Measurements from ENCODE around the gene UXS1. TPM values are rescaled to one million over a fixed set of nuclear protein-coding genes. Genes with fewer than 3 reads are reported as not detected.

UXS1 gene
- total RNA-seq, 2 experiments from 2014 or later, result 20.5 to 21.9 TPM

DNA sequence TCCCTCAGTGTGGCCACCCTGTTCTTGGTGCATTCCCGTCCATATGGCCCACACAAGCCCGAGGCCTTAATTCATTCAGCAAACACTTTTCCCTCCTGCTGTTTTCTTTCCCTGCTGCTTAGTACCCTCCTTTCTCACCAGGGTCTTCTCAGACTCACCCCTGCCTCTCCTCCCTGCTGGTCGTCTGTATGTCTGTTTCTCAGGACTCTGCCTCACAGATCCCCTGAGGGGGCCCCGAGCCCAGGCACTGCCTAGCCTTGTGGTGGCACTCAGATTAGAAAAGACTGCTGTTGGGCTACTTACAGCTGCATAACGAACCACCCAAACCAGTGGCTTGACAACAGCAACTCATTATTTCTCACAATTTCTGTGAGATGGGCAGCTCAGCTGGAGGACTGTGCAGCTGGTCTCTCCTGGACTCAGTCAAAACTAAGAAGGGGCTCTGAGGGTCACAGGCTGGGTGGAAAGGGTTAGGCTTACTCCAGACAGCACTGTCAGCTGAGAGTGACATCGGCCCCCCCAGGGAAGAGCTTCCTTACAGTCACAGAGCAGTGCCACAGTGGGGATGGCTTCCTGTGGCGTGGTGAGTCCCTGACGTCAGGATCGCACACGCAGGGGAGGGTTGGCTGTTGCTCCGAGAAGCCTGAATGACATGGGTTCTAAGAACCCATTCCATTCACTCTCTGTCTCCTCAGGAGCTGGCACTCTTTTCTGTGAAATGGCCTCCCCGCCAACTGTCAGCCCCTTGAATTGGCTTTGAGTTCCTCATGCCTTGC lies 139.0 kb downstream of the UXS1 start:
- no peak for DNase-seq (ENCODE audit: low spot score)
- no peaks in the 10 kb centered on the region for H4K20me1 ChIP-seq (ENCODE audit: insufficient read depth, low read length)
- no peaks in the 10 kb centered on the region for H3K36me3 ChIP-seq (ENCODE audit: insufficient read depth, low read length)
- no peaks in the 10 kb centered on the region for H3K9me2 ChIP-seq (ENCODE audit: insufficient read depth, low read length)
- intact Hi-C loops (cut with micrococcal nuclease; ENCODE audit: unreplicated experiment), result no loop called here
- no peak for TF ChIP-seq EZH2phosphoT487 (IDR thresholded peaks at IDR 0.05; ENCODE audit: borderline replicate concordance, low read depth, low read length)
- no peak for TF ChIP-seq CTCF (conservative IDR thresholded peaks at IDR 0.05; ENCODE audit: low read length)
- ChIA-PET POLR2A (interaction anchor here (0.5 to 0.6 kb wide), 2 partner anchors 1304 to 2000 kb away, joined by 3 to 4 read pairs; no protein-coding TSS in a partner anchor), CTCF (ENCODE audit: unreplicated experiment) (no interaction called here)
- no peak overlapping the region for H3K4me2 ChIP-seq (ENCODE audit: low read length)
- H3K4me3 ChIP-seq (ENCODE audit: low read depth, low read length, poor library complexity, severe bottlenecking), result no peak overlapping the region
- H2AFZ ChIP-seq (ENCODE audit: low read length), result no peak overlapping the region
- BruUV-seq (replicated peaks), result no TSS peak
- H3K27ac ChIP-seq (ENCODE audit: low read depth, low read length, poor library complexity, severe bottlenecking), result no peak overlapping the region
- no peaks in the 10 kb centered on the region for H3K9me3 ChIP-seq (ENCODE audit: low read length)
- H3K79me2 ChIP-seq (ENCODE audit: insufficient read depth, low read depth, low read length), result no peaks in the 10 kb centered on the region
- no peaks in the 10 kb centered on the region for H3K4me1 ChIP-seq (ENCODE audit: insufficient read depth, low read length, poor library complexity, severe bottlenecking)

DNA sequence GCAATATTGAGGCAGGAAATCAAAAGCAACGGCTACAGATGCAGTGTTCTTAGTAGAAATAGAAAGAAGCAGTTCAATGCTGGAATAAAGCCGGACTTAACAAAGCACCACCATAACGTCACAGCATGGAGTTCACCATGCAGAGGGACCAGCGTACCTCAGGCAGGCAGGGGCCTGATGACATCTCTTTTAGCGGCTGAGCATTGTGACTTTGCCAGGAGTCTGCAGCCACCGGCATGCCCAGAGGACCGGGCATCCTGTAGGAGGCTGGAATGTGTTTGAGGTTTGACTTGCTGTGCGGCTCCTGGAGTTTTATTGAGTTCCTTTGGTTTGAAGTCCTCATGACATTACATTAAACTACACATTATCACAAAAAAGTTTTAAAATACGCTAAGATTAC lies 139.8 kb downstream of the UXS1 start:
- Histone ChIP-seq H3K4me3 (ENCODE audit: low read depth, low read length, poor library complexity, severe bottlenecking) (no peak overlapping the region), H4K20me1 (ENCODE audit: insufficient read depth, low read length) (no peaks in the 10 kb centered on the region), H3K79me2 (ENCODE audit: insufficient read depth, low read depth, low read length) (no peaks in the 10 kb centered on the region), H3K9me3 (ENCODE audit: low read length) (no peaks in the 10 kb centered on the region), H2AFZ (ENCODE audit: low read length) (no peak overlapping the region), H3K4me1 (ENCODE audit: insufficient read depth, low read length, poor library complexity, severe bottlenecking) (no peaks in the 10 kb centered on the region), H3K27ac (ENCODE audit: low read depth, low read length, poor library complexity, severe bottlenecking) (no peak overlapping the region), H3K4me2 (ENCODE audit: low read length) (no peak overlapping the region), H3K36me3 (ENCODE audit: insufficient read depth, low read length) (no peaks in the 10 kb centered on the region), H3K9me2 (ENCODE audit: insufficient read depth, low read length) (no peaks in the 10 kb centered on the region)
- TF ChIP-seq CTCF (conservative IDR thresholded peaks at IDR 0.05; ENCODE audit: low read length) (no peak), EZH2phosphoT487 (IDR thresholded peaks at IDR 0.05; ENCODE audit: borderline replicate concordance, low read depth, low read length) (no peak)
- DNase-seq (ENCODE audit: low spot score), result no peak
- intact Hi-C loops (cut with micrococcal nuclease; ENCODE audit: unreplicated experiment), result no loop called here
- POLR2A ChIA-PET, result no interaction called here
- BruUV-seq (replicated peaks), result no TSS peak
- CTCF ChIA-PET (ENCODE audit: unreplicated experiment), result no interaction called here

GRCh38 chr2:106053581-106053980 lies 140.5 kb downstream of the UXS1 start:
- H3K27ac ChIP-seq (ENCODE audit: low read depth, low read length, poor library complexity, severe bottlenecking), result no peak overlapping the region
- no peaks in the 10 kb centered on the region for H3K4me1 ChIP-seq (ENCODE audit: insufficient read depth, low read length, poor library complexity, severe bottlenecking)
- no TSS peak for BruUV-seq (replicated peaks)
- no peaks in the 10 kb centered on the region for H3K9me3 ChIP-seq (ENCODE audit: low read length)
- CTCF ChIA-PET (ENCODE audit: unreplicated experiment), result no interaction called here
- no peak for DNase-seq (ENCODE audit: low spot score)
- H2AFZ ChIP-seq (ENCODE audit: low read length), result no peak overlapping the region
- no peaks in the 10 kb centered on the region for H3K9me2 ChIP-seq (ENCODE audit: insufficient read depth, low read length)
- H4K20me1 ChIP-seq (ENCODE audit: insufficient read depth, low read length), result no peaks in the 10 kb centered on the region
- H3K36me3 ChIP-seq (ENCODE audit: insufficient read depth, low read length), result no peaks in the 10 kb centered on the region
- intact Hi-C loops (cut with micrococcal nuclease; ENCODE audit: unreplicated experiment), result no loop called here
- POLR2A ChIA-PET, result interaction anchor here (0.6 kb wide), 1 partner anchor 67 kb away, joined by 3 read pairs; no protein-coding TSS in a partner anchor
- no peak overlapping the region for H3K4me2 ChIP-seq (ENCODE audit: low read length)
- H3K4me3 ChIP-seq (ENCODE audit: low read depth, low read length, poor library complexity, severe bottlenecking), result no peak overlapping the region
- H3K79me2 ChIP-seq (ENCODE audit: insufficient read depth, low read depth, low read length), result no peaks in the 10 kb centered on the region
- TF ChIP-seq EZH2phosphoT487 (IDR thresholded peaks at IDR 0.05; ENCODE audit: borderline replicate concordance, low read depth, low read length), result no peak
- TF ChIP-seq CTCF (conservative IDR thresholded peaks at IDR 0.05; ENCODE audit: low read length), result no peak
